Measurements from ENCODE around the gene CLN6.

DNA sequence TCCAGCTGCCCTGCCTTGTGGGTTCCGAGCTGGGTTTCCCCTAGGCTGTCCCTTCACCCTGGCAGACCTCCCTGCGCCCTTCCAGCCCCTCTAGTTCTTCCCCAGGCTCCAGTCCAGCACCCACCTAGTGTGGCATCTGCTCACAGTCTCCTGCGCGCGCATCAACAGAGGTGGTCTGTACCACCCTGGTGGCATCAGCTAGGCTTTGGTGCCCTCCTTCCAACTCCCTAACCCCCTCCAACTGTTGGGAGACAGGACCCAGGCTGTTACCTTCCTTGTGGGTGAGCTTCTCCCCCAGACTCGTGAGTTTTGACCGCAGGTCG is 32.4 kb downstream of the CLN6 start:
- TF ChIP-seq, protein P1, sequence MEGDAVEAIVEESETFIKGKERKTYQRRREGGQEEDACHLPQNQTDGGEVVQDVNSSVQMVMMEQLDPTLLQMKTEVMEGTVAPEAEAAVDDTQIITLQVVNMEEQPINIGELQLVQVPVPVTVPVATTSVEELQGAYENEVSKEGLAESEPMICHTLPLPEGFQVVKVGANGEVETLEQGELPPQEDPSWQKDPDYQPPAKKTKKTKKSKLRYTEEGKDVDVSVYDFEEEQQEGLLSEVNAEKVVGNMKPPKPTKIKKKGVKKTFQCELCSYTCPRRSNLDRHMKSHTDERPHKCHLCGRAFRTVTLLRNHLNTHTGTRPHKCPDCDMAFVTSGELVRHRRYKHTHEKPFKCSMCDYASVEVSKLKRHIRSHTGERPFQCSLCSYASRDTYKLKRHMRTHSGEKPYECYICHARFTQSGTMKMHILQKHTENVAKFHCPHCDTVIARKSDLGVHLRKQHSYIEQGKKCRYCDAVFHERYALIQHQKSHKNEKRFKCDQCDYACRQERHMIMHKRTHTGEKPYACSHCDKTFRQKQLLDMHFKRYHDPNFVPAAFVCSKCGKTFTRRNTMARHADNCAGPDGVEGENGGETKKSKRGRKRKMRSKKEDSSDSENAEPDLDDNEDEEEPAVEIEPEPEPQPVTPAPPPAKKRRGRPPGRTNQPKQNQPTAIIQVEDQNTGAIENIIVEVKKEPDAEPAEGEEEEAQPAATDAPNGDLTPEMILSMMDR (IDR thresholded peaks at IDR 0.05): no peak
- TF ChIP-seq SIN3A (IDR thresholded peaks at IDR 0.05; ENCODE audit: borderline replicate concordance, insufficient read depth, low read depth, low read length): no peak
- TF ChIP-seq TCF7L2 (IDR thresholded peaks at IDR 0.05; ENCODE audit: low read depth, low read length): no peak
